ENCODE data around the gene SRP9. TPM values are rescaled to one million over a fixed set of nuclear protein-coding genes. Genes with fewer than 3 reads are reported as not detected.
"Not testable (repeated sequence)": the region's sequence is repeated elsewhere in the genome, so short reads cannot be mapped to it uniquely, and the experiment has no call there.

The SRP9 gene
- polyA plus RNA-seq, 1 donor, result 155 TPM

DNA sequence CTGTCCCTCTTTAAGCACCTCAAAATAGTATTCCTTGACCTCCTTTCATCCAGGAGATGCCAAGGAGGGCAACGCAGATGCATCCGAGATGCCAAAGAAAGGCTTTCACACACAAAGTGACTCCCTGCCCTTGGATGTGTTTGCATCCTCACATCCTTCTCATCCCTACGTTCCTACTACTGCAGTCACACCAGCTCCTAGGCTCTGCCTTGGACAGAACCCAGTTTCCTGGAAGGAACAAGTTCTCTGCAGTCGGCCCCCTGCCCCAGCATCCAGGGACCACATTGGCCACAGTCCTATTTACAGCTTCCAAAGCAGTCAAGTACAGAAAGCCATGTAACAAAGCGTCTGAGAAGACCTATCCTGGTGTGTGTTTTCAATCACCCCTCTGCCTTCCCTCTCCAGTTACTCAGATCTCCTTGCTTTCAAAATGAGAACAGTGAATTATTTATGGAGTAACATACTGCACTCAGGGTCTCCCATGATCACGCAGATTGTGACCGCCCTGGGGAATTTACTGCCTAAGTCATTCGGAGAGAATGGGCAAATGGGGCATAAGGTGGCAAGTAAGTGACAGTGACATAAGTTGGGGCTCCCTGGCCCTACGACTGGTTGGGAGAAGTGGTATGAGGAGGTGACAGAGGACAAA is 21.8 kb upstream of the SRP9 start:
- DNase-seq, result peak; percentile 58

DNA sequence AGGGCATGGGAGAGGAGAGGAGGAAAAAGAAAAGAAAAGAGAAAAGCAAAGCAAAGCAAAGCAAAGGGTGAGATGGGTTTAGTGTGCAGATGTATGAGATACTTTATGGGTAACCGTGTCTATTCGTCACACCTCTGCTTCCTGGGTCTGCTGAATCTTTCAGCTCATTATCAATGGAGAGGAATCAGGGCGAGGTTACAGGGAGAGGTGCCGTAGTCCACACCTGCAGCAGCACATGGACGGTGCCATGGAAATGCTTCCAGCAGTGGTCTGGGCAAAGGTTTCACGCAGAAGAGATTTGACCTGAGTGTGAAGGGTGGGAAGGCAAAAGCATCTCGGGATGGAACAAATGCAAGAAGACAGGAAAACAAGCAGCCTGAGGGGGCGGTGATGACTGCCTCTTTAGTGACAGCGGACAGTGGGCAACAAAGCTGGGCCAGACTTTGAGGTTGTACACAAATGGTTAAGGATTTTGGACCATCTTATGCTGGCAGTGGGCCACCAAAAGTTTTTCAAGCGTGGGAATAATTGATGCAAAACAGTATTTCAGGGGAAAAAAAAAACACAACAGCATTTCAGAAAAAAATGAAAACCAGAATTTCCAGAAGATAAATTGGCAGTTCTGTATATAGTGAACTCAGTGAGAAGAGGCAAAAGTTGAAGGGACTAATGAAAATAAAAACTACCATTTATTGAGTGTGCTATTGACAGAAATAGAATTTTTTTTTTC is 19.5 kb upstream of the SRP9 start:
- DNase-seq, result no peak

DNA sequence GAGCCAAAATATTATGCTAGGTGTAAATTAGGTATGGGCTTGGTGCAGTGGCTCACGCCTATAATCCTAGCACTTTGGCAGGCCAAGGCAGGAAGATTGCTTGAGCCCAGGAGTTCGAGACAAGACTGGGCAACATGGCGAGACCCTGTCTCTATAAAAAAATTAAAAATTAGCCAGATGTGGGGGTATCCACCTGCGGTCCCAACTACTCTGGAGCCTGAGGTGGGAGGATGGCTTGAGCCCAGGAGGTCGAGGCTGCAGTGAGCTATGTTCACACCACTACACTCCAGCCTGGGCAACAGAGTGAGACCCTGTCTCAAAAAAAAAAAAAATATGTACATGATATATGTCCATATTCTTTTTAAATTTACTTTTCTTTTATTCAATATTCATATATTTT is 17.7 kb upstream of the SRP9 start:
- not testable (repeated sequence) for DNase-seq

DNA sequence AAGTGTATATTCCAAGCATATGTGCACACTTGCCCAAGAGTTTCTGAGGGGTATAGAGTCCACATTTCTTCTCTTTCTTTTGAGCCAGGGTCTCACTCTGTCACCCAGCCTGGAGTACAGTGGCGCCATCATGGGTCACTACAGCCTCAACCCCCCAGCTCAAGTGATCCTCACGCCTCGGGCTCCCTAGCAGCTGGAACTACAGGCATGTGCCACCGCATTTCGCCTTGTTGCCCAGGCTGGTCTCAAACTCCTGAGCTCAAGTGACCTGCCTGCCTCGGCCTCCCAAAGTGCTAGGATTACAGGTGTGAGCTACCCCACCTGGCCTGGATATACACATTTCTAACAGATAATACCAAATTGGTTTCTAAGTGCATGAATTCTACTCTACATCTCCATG is 17.1 kb upstream of the SRP9 start:
- no peak for DNase-seq

DNA sequence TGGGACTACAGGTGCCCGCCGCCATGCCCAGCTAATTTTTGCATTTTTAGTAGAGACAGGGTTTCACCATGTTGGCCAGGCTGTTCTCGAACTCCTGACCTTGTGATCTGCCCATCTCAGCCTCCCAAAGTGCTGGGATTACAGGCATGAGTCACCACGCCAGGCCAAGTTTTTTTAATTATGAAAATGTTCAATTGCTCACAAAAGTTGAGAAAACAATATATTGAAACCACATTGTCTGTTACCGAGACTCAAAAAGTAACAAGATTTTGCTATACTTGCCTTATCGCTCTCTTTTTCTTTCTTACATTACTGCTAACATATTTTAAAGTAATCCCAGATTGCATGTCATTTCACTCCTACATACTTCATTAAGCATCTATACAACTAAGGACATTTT is 16.2 kb upstream of the SRP9 start:
- not testable (repeated sequence) for DNase-seq

DNA sequence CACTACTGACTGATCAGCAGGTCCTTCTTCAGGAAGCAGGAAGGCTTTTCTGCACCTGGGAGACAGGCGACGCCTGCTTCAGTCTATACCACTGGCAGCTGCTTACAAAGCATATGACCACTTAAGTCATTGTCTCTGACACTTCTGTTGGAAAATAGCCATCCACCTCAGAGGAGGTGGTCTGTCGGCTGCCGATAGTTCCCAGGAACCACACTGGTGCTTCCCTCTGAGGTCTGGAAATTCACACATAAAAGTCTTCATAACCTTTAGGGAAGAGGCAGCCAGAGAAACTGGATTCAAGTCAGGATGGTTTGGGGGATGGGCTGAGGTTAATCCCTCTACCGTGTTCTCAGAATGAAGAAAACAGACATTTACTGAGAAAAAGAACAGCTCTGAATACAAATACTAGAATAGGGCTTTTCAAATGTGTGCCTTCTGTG is 15.6 kb upstream of the SRP9 start:
- DNase-seq, result no peak

DNA sequence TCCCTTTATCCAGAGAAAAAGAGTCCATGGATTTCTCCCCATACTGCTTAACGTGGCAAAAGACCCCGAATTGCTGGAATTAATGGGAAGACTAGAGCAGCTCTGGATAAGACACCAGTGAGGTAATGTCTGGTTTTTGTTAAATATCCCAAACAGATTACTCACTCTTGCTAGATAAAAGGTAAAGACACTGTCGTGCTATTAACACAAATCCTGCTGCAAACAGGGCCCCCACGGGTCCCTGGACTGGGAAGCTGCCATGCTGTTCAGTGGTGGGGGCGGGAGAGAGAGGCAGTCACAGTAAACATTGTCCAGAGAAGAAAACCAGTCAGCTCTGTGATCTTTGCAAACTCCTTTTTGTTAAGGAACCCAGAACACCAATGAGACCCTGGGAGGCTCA is 15.2 kb upstream of the SRP9 start:
- no peak for DNase-seq

DNA sequence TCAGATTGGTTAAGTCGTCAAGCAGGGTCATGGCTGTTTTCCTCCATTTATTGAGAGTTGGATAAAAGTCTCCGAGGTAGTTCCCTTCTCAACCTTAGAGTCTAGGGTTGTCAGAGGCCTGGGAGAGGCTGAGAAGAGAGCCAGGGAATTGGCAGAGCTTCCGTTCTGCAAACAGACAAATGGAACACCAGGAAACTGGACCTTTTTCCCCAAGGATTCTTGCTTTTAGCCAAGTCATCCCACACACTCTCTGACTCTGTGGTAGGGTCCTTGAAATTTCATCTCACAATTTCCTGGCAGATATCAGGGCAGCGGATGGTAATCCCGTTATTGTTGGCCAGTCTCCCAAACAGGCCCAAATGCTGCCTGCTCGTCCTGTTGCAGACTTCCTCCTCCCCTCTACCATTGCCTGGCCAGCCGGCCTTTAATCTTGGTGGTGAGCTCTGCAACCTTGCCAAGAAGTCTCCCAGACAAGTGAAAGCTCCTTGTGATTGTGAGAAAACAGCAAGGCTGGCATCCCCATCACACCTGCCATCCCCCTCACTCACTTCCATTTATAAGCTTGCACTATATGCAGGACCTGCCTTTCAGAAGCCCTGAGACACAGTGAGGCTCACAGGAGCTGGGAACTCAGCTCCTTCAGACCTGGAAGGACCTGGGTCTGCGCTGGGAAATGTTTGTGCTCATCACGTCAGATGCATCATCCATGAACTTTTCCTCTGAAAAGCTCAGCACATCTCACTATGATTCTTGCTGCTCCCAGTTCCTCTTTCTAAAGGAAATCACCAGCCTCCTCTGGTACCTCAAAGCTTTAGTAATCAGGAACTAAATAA is 13.7 kb upstream of the SRP9 start:
- DNase-seq, result no peak

DNA sequence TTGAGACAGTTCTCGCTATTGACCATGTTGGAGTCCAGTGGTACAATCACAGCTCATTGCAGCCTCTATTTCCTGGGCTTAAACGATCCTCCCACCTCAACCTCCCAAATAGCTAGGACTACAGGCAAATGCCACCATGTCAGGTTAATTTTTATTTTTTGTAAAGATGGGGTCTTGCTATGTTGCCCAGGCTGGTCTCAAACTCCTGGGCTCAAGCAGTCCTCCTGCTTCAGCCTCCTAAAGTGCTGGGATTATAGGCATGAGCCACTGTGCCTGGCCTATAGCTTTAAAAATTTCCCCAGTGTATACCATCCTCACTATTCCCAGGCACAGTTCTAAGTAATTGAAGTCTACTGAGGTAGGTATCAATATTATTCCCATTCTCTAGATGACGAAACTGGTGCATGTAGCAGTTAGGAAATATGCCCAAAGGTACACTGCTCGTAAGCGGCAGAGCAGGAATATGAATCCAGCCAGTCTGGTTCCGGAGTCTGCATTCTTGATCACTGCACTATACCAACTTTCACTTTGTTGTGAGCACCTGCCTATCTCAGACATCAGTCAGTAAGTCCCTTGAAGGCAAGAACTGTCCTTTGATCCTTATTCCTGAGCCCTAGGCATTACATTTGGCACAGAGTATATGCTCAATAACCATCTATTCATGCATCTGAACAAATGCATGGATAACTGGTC is 11.5 kb upstream of the SRP9 start:
- no peak for DNase-seq

DNA sequence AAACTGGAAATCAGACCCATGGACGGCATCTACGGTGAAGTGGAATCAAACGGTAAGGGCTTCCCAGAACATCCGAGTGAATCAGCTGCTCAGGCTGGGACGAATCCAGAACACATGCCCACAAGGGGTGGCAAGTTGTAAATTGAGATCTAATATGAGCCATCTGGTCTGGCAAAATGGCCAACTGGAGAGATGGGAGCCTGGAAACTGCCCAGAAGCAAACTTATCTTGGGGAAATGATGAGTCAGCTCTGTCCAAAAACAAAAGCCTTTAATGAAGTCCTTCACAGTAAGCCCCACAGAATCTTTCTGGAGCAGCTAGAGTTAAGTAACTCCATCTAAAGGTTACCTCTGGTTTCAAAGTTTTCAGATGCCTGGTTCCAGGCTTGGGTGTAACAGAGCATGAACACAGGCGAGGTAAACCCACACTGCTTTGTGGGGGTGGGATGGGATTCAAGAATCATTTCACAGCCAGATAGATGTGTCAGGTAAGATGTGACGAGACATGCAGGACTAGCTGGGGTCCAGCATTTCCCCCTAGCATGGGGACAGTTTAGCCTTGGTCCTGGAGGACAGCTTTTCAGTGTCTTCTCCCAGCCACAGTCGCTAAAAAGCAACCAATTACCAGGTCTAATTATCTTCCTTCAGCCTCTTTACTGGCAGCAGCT is 10.5 kb upstream of the SRP9 start:
- DNase-seq, result peak; percentile 59

DNA sequence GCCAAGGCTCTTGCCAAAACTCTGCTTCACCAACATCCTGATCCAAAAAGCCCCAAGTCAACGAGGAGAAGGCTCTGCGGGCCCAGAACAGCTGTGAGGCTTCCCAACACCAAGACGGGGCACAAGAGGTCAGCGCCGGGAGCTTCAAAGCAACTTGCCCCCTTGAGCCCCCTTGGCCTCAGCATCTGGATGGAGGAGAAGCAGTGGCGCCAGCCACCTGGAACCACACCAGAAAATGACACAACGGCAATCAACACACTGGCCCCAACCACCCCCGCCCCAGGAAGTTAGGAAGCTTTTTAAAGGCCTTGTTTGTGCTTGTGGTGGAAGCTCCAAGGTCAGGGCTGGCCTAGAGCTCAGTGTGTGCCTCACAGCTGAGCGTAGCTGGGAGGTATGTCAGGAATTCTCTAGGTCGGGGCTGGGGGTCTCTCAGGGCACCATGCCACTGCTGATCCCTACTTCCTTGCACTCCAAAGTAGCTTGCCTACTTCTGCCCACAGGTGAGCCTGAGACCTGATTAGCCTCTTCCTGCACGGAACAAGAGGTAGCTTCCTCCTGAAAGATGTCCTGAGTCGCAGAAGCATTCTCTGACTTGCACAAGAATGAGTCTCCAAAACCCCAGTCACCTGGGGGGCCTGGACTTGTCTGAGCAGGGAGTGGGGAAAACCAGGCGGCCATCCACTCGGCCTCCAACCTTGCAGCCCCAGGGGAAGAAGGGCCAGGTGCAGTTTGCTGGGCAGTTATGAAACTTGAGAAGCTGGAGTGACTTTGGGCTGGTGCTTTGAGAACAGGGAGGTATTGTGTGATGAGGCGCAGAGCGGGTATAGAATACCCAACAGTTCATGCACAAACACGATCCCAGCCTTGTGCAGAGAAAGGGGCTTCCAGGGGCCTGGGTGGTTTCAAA is 9.7 kb upstream of the SRP9 start:
- DNase-seq, result peak; percentile 65

DNA sequence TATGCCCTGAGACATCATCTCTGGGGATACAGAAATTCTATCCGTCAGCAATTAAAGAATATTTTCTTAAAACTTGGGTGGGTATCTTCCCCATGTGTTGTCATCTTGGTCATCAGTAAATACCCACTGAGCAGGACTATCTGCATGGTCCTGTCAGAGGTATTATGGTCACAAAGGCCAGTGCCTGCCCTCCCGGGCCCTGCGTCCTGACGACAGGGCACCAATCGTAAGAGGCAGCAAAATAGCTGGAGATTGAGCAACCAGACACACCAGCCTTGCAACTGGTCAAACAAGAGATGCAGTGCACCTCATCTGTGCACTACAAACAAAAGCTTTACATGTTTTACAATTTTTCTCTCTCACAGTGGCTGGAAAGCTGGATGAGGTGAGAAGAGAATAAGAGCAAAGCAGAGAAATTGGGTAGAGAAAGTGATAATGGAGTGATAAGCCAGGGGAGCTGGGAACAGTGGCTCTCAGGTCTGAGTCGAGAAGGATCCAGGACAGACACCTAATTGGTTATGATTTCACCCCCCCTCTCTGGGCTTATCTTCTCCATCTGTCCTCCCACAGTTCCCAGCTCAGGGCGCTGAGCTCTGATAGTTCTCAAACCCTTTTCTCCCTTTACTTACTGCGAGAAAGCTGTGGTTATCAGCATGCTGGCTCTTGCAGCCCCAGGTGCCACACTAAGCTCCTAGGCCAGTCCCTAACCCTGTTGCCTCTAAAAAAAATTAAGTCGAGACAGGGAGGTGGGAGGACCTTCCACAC is 8.8 kb upstream of the SRP9 start:
- no peak for DNase-seq

DNA sequence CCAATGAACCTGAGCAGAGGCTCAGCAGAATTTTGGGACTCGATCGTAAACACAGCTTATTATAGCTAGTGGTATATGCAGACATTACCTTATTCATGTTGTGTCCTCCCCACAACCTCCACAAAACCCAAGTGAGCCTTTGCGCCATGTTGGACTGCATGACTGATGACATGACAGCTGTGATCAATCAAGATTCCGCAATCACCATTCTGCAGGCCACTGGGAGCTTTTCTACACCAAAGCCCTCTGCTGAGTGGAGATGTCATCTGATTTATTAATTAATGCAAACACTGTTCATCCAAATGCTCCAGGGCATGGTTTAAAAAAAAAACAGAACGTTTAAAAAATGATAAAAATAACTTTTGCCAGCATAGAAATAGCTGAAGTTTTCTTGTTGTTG is 7.9 kb upstream of the SRP9 start:
- no peak for DNase-seq

DNA sequence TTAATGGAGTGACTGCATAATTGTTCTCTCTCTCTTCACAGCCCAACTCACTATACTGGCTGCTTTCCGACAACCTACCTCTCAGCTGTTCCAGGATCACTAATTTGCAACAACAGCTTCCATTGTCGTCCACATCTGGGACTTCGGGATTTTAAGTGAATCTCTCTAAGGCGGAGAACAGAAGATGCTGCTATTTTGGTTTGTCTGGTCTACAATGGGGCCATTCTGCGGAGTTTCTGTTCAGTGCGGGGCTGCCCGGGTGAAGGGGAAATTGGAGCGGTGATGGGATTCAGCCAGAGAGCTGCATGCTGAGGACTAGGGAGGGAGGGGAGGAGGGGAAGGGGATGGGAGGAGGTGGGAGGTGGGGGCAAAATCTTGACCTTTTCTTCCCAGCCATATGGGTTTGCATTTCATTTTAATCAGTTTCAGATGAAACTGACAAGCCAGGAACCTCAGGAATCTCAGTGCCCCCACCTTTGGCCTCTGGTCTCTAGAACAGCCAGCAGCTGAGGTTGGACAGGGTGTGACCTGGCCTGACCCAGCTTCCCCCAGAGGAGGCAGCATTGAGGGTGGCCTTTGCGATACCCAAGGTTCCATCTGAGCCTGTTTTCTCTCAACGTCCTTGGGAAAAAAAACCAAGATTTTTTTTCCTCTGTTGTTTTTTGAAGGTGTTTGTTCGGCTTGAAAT is 6.9 kb upstream of the SRP9 start:
- DNase-seq, result no peak

DNA sequence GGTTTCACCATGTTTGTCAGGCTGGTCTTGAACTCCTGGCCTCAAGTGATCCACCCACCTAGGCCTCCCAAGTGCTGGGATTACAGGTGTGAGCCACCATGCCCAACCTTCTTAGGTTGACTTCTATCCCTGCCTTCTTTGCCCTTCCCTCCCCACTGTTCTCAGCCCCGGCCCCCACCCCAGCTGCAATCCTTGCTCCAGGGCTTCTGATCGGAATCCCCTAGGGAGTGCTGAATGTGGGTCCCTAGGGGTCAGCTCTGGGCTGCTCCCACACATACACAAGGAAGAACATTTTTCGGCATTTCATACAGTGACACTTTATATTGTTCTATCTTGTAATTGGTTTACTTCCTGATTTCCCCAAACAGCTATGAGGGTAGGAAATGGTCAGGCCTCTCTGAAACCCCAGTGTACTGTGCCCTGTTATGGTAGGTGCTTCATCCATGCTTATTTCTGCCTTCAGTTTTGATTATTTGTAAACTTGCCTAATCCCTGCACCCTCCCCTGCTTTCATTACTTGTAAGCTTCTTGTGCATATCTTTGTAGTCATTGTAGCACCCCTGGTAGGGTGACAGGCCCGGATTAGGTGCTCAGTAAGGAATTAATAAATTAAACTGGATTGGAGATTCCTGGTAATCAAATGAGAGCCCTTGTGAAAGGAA is 5.8 kb upstream of the SRP9 start:
- no peak for DNase-seq

DNA sequence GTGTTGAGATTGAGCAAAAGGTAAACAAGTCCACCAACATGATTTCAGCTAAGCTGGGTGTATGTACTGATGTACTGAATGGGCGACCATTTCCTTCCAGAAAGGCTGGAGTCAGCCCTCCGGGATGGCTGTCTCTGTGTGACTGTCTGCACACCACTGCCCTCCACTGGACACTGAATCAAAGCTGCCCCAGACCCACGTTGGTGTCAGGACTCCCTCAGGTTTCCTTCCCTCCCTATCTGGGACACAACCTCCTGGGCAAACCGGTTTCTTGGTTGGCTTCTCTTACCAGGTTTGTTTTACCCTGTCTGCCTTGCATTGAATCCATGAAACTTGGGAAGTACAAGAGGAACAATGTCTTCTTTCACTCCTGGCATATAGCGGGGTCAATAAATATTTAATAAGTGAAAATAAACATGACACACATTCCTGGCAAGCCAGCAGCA is 5.3 kb upstream of the SRP9 start:
- DNase-seq, result peak; percentile 84

DNA sequence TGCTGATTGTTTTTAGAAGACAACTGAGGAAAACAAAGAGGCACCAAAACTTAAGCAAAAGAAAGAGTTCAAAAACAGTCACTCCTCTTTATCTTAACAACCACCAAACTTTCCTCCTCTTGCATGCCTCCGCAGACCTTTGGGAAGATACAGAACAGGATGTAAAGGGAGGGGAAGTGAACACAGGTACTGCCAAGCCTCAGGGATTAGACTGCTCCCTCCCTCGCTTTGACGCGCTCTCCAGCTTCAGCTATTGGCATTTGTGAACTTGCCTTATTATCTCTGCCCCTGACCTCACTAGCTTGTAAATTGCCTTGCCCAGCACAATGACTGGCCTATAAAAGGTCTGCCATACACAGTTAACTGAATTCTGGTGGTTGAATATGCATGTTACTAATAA is 4.8 kb upstream of the SRP9 start:
- no peak for DNase-seq

DNA sequence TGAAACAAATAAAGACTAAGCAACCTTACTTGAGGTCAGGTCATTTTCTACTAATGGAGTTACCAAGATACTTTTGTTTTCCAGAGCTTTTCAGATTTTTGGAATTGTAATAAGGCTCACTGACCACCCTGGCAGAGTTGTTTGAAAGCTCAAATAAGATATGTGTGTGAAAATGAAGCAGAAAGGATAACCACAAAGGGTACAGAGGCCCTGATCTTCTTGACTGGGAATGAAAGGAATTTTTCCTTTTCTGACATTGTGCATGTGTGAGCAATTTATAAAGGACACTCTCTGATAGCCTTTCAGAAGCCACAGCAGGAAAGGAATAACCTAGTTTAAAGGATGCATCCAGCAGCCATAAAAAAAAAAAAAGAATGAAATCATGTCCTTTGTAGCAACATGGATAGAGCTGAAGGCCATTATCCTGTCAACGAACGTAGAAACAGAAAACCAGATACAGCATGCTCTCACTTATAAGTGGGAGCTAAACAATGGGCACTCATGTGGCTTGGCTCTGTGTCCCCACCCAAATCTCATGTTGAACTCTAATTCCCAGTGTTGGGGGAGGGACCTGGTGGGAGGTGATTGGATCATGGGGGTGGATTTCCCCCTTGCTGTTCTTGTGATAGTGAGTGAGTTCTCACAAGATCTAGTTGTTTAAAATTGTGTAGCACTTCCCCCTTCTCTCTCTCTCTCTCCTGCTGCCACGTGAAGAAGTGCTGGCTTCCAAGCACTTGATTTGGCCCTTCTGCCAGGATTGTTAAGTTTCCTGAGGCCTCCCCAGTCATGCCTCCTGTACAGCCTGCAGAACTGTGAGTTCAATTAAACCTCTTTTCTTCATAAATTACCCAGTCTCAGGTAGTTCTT is 3.1 kb upstream of the SRP9 start:
- no peak for DNase-seq
